HEK293 (cell line): Measurements from ENCODE around the gene GNG5.

Source experiments
- CTCF ChIA-PET: fragments of 350-600 bp; formaldehyde crosslinking; extraction: SDS; loops from one replicate; lab custom pipeline; 2021; ENCODE audit warnings: antibody characterized with exemption; lab: Yijun Ruan, JAX
- POLR2A ChIA-PET: fragments of 300-600 bp; formaldehyde crosslinking; extraction: SDS; loops from one replicate; lab custom pipeline; 2020; ENCODE audit warnings: antibody characterized with exemption, inconsistent platforms; lab: Yijun Ruan, JAX
- H3K27ac ChIP-seq: fragments of 200-500 bp; sonication (Bioruptor generic); 2 replicates; pipeline ENCODE4 v1.5.1; 2014; ENCODE audit warnings: low read depth, low read length, control low read depth, inconsistent platforms; ENCODE audit errors: extremely low read depth
- H3K36me3 ChIP-seq, 2 experiments: fragments of 200-500 bp in 1 of 2; sonication (Bioruptor generic) in 1 of 2; 1 replicate in 1 of 2; 2 replicates in 1 of 2; pipeline ENCODE4 v1.5.1; 2014 to 2017; ENCODE audit warnings: inconsistent platforms in 2 of 2, low read length in 2 of 2; ENCODE audit not compliant: control insufficient read depth in 2 of 2, insufficient read depth in 1 of 2
- H3K4me1 ChIP-seq: fragments of 200-500 bp; sonication (Bioruptor generic); 2 replicates; pipeline ENCODE4 v1.5.1; 2014; ENCODE audit warnings: mild to moderate bottlenecking, low read length, inconsistent platforms; ENCODE audit not compliant: control insufficient read depth, insufficient read depth
- H3K4me3 ChIP-seq: 2 replicates; pipeline ENCODE4 v1.5.1; 2011; ENCODE audit warnings: low read depth, mild to moderate bottlenecking, control low read depth, low read length, moderate library complexity
- H3K9me3 ChIP-seq: fragments of 200-500 bp; sonication (Bioruptor generic); 2 replicates; pipeline ENCODE4 v1.5.1; 2014; ENCODE audit warnings: low read depth, low read length, inconsistent platforms; ENCODE audit not compliant: control insufficient read depth, insufficient read depth
- FEZF1 ChIP-seq: fragments of 450-650 bp; formaldehyde crosslinking; IDR thresholded peaks from 2 replicates; pipeline ENCODE4 v1.5.1; 2016; ENCODE audit warnings: missing biosample characterization, missing genetic modification characterization
- KLF16 ChIP-seq: fragments of 450-650 bp; formaldehyde crosslinking; IDR thresholded peaks from 2 replicates; pipeline ENCODE4 v1.5.1; 2017; ENCODE audit warnings: missing biosample characterization, missing genetic modification characterization
- PRDM6 ChIP-seq: fragments of 450-650 bp; formaldehyde crosslinking; IDR thresholded peaks from 2 replicates; pipeline ENCODE4 v1.5.1; 2017; ENCODE audit warnings: missing biosample characterization, missing genetic modification characterization
- SP7 ChIP-seq: fragments of 450-650 bp; formaldehyde crosslinking; IDR thresholded peaks from 2 replicates; pipeline ENCODE4 v1.5.1; 2016; ENCODE audit warnings: missing biosample characterization, missing genetic modification characterization
- ZBTB11 ChIP-seq: fragments of 450-650 bp; formaldehyde crosslinking; conservative IDR thresholded peaks from 2 replicates; pipeline ENCODE4 v1.5.1; 2016; ENCODE audit warnings: low read depth, missing biosample characterization, missing genetic modification characterization
- ZFP69B ChIP-seq: fragments of 450-650 bp; formaldehyde crosslinking; IDR thresholded peaks from 2 replicates; pipeline ENCODE4 v1.5.1; 2016; ENCODE audit warnings: missing biosample characterization, missing genetic modification characterization
- ZNF19 ChIP-seq: fragments of 450-650 bp; formaldehyde crosslinking; IDR thresholded peaks from 2 replicates; pipeline ENCODE4; 2016; ENCODE audit warnings: missing biosample characterization, missing genetic modification characterization, low read depth
- ZNF26 ChIP-seq: fragments of 450-650 bp; formaldehyde crosslinking; IDR thresholded peaks from 2 replicates; pipeline ENCODE4 v1.5.1; 2016; ENCODE audit warnings: missing biosample characterization, missing genetic modification characterization
- ZNF324 ChIP-seq: fragments of 450-650 bp; formaldehyde crosslinking; IDR thresholded peaks from 2 replicates; pipeline ENCODE4 v1.5.1; 2016; ENCODE audit warnings: missing biosample characterization, missing genetic modification characterization
- ZNF580 ChIP-seq: fragments of 450-650 bp; formaldehyde crosslinking; IDR thresholded peaks from 2 replicates; pipeline ENCODE4 v1.5.1; 2016; ENCODE audit warnings: missing biosample characterization, missing genetic modification characterization
- ZNF792 ChIP-seq: fragments of 450-650 bp; formaldehyde crosslinking; IDR thresholded peaks from 2 replicates; pipeline ENCODE4 v1.5.1; 2016; ENCODE audit warnings: missing biosample characterization, missing genetic modification characterization
- TF ChIP-seq, protein P1 (sequence below): fragments of 450-650 bp; formaldehyde crosslinking; IDR thresholded peaks from 2 replicates; pipeline ENCODE4 v1.5.1; 2016; ENCODE audit warnings: missing biosample characterization, missing genetic modification characterization, low read depth
- TF ChIP-seq, protein P2 (sequence below): fragments of 450-650 bp; formaldehyde crosslinking; IDR thresholded peaks from 2 replicates; pipeline ENCODE4 v1.5.1; 2016; ENCODE audit warnings: missing biosample characterization, missing genetic modification characterization
- TF ChIP-seq, protein P3 (sequence below): fragments of 450-650 bp; formaldehyde crosslinking; IDR thresholded peaks from 2 replicates; pipeline ENCODE4 v1.5.1; 2016; ENCODE audit warnings: missing biosample characterization, missing genetic modification characterization
- TF ChIP-seq, protein P4 (sequence below): fragments of 450-650 bp; IDR thresholded peaks from 2 replicates; pipeline ENCODE4 v1.5.1; 2018; ENCODE audit warnings: missing biosample characterization, missing genetic modification characterization

The GNG5 gene

DNA sequence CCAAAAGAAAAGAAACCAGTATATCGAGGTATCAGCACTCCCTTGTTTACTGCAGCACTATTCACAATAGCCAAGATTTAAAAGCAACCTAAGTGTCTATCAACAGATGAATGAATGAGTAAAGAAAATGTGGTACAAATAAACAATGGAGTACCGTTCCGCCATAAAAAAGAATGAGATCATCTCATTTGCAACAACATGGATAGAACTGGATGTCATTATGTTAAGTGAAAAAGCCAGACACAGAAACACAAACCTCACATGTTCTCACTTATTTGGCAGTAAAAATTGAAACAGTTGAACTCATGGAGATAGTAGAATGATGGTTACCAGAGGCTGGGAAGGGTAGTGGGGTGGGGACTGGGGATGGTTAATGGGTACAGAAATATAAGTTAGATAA lies 4.3 kb upstream of the GNG5 start (continued):
- TF ChIP-seq PRDM6 (tag by site-specific recombination) (peak; percentile 59), ZFP69B (tag by site-specific recombination) (peak; percentile 36; the same call in 1 of the 2 replicates), ZBTB11 (tag by site-specific recombination) (no peak; the same call in 1 of the 2 replicates)
- TF ChIP-seq, all 188 proteins: peak for 30

- H3K36me3 ChIP-seq, result no peaks in the 10 kb centered on the region
- POLR2A ChIA-PET, result no interaction called here
- no peaks in the 10 kb centered on the region for H3K4me1 ChIP-seq
- CTCF ChIA-PET, result no interaction called here
- no peak overlapping the region for H3K27ac ChIP-seq
- H3K9me3 ChIP-seq, result no peaks in the 10 kb centered on the region
- no peak overlapping the region for H3K4me3 ChIP-seq
- no peak for TF ChIP-seq FEZF1 (tag by site-specific recombination)
- TF ChIP-seq ZNF19 (tag by site-specific recombination), result no peak
- TF ChIP-seq, protein P1, sequence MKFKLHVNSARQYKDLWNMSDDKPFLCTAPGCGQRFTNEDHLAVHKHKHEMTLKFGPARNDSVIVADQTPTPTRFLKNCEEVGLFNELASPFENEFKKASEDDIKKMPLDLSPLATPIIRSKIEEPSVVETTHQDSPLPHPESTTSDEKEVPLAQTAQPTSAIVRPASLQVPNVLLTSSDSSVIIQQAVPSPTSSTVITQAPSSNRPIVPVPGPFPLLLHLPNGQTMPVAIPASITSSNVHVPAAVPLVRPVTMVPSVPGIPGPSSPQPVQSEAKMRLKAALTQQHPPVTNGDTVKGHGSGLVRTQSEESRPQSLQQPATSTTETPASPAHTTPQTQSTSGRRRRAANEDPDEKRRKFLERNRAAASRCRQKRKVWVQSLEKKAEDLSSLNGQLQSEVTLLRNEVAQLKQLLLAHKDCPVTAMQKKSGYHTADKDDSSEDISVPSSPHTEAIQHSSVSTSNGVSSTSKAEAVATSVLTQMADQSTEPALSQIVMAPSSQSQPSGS (tag by site-specific recombination), result no peak
- TF ChIP-seq SP7 (tag by site-specific recombination), result no peak
- TF ChIP-seq ZNF324 (tag by site-specific recombination), result no peak
- TF ChIP-seq, protein P2, sequence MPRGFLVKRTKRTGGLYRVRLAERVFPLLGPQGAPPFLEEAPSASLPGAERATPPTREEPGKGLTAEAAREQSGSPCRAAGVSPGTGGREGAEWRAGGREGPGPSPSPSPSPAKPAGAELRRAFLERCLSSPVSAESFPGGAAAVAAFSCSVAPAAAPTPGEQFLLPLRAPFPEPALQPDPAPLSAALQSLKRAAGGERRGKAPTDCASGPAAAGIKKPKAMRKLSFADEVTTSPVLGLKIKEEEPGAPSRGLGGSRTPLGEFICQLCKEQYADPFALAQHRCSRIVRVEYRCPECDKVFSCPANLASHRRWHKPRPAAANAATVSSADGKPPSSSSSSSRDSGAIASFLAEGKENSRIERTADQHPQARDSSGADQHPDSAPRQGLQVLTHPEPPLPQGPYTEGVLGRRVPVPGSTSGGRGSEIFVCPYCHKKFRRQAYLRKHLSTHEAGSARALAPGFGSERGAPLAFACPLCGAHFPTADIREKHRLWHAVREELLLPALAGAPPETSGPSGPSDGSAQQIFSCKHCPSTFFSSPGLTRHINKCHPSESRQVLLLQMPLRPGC (tag by site-specific recombination), result no peak
- TF ChIP-seq ZNF26 (tag by site-specific recombination), result no peak
- TF ChIP-seq ZNF792, result no peak
- TF ChIP-seq, all 188 proteins: peak for 0
Observed at GRCh38 chr1:84510165-84510564, 3.8 kb upstream of the GNG5 start.

GRCh38 chr1:84509029-84509428 lies 2.6 kb upstream of the GNG5 start:
- POLR2A ChIA-PET, result no interaction called here

More at GRCh38 chr1:84509029-84509428, 2.6 kb upstream of the GNG5 start:
- Histone ChIP-seq H3K4me3 (no peak overlapping the region), H3K27ac (no peak overlapping the region)
- no peak for TF ChIP-seq KLF16 (tag by site-specific recombination)
- TF ChIP-seq, protein P3, sequence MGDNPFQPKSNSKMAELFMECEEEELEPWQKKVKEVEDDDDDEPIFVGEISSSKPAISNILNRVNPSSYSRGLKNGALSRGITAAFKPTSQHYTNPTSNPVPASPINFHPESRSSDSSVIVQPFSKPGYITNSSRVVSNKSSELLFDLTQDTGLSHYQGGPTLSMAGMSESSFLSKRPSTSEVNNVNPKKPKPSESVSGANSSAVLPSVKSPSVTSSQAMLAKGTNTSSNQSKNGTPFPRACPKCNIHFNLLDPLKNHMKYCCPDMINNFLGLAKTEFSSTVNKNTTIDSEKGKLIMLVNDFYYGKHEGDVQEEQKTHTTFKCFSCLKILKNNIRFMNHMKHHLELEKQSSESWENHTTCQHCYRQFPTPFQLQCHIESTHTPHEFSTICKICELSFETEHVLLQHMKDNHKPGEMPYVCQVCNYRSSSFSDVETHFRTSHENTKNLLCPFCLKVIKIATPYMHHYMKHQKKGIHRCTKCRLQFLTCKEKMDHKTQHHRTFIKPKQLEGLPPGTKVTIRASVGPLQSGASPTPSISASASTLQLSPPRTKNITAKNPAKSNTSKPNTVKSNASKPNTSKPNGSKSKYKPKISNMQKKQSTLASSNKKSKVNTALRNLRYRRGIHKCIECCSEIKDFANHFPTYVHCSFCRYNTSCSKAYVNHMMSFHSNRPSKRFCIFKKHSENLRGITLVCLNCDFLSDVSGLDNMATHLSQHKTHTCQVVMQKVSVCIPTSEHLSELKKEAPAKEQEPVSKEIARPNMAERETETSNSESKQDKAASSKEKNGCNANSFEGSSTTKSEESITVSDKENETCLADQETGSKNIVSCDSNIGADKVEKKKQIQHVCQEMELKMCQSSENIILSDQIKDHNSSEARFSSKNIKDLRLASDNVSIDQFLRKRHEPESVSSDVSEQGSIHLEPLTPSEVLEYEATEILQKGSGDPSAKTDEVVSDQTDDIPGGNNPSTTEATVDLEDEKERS (tag by site-specific recombination), result 0 out of 2 replicates have a peak, but pooled peaks have one; percentile 31
- TF ChIP-seq, protein P4, sequence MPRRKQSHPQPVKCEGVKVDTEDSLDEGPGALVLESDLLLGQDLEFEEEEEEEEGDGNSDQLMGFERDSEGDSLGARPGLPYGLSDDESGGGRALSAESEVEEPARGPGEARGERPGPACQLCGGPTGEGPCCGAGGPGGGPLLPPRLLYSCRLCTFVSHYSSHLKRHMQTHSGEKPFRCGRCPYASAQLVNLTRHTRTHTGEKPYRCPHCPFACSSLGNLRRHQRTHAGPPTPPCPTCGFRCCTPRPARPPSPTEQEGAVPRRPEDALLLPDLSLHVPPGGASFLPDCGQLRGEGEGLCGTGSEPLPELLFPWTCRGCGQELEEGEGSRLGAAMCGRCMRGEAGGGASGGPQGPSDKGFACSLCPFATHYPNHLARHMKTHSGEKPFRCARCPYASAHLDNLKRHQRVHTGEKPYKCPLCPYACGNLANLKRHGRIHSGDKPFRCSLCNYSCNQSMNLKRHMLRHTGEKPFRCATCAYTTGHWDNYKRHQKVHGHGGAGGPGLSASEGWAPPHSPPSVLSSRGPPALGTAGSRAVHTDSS (tag by site-specific recombination), result no peak
- peak; percentile 59; the same call in 1 of the 2 replicates for TF ChIP-seq ZNF580 (tag by site-specific recombination)
- TF ChIP-seq, all 188 proteins: peak for 2
- Histone ChIP-seq H3K4me1 (no peaks in the 10 kb centered on the region), H3K9me3 (no peaks in the 10 kb centered on the region), H3K36me3 (no peaks in the 10 kb centered on the region)
- CTCF ChIA-PET, result no interaction called here
